Ramos (cell line): ENCODE data around the gene EXOC2.
"Not testable (repeated sequence)": the region's sequence is repeated elsewhere in the genome, so short reads cannot be mapped to it uniquely, and the experiment has no call there.

Experiments used
- in situ Hi-C: fragments of 300-500 bp; cut with MboI; formaldehyde crosslinking; loops from one replicate; pipeline ENCODE4 v1.14.3; 2022; ENCODE audit warnings: low sequenced_read_pairs; ENCODE audit not compliant: unreplicated experiment

Gene EXOC2

DNA sequence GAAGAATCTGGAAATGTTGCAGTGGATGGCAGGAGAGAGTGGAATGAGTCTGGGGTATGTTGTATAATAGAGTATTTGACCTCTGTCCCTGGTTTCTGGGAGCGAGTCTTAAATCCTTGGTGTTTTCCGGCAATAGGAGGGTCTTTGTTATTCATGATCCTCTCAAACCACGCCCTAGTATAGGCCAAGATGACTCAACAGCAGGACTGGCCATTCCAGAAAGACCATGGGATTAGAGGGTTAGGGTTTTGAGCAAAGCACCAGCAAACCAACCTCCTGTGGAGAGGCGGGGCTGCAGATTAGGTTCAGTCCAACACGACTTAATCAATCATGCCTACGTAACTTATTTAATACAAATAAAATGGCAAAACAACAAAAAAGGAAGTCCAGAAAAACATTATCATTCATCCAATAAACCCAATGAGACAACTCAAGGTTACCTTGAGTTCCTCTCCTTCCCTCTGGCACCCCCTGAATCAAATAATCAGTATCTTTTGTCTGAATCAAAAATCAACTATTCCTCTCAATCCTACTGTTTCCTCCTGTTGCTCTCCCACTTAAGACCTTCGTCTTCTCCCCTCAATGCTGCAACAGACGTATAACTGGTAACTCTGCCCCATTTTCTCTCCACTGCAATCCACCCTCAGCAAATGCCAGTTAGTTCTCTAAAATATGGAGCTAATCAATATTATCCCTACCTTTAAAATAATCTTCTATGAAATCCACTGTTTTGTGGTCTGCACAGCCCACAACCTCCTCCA, 51.5 kb downstream of the EXOC2 start:
- in situ Hi-C loops, result no loop called here

DNA sequence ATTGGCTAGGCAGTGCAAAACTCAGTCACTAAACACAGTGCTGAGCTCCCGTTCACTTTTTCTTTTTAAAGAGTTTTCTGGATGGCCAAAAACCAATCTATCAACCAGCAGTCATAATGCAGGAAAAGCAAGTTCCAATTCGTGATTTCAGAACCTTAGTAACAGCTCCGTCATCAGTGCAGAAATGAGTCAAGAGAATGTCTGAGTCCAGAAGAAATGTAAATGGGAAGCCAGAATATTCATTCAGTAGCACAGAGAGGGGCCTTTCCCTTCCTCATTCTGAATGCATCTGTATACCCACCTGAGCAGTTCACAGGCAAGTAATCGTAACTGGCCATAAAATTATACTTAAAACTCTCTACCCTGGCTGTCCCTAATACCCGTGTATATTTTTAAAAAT, 56.5 kb downstream of the EXOC2 start:
- in situ Hi-C loops, result no loop called here

DNA sequence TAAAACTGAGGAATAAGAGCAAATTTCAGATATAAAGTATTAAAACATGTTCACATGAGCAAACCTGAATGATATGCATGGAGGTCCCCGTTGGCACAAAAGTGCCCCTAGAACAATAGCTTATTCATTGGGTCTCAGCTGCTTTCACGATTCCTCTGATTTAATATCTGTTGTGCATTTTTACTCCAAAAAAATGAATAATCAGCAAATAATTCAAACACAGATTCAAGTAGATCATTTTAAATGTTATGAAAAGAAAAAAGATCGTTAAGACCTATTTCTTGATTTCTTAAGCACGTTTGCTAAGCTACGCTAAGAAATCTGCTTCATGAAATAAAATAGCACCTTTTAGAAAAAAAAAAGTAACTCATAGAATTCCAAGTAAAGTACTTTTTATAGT, 57.7 kb downstream of the EXOC2 start:
- in situ Hi-C loops, result no loop called here

DNA sequence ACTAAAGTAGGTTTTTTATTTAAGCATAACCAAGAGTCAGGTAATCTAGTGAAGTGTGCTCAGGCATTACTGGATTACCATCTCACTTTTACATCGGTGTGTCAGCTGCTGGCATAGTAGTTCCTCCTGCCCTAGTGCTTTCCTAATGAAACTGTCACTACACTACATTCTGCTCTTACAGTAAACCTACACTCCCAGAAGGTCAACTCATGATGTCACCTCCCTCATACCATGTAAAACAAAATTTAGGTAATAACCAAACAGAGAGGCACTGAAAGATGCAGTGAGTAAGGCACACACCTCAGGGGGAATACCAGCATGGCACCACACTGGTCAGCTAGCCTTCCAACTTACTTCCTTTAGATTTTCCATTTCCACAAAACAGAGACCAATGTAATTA, 59.3 kb downstream of the EXOC2 start:
- in situ Hi-C loops, result no loop called here

DNA sequence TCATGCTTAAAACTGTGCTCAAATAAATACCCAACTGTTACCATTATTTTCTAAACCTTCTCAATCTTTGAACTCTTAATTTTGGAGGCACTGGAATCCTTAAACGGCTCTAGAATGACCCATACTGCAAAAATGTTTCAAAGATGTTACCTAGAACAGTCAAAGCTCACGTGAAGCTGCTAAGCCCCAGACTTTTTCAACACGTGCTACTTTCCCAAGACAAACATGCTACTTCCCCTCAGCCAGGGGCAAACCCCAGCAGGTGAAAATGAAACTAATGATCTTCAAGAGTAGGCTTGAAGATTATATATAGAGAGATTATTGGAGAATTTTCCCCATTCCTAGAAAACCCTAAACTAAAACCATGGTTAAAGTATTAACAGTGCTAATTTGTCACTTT, 64.2 kb downstream of the EXOC2 start:
- in situ Hi-C loops, result no loop called here

DNA sequence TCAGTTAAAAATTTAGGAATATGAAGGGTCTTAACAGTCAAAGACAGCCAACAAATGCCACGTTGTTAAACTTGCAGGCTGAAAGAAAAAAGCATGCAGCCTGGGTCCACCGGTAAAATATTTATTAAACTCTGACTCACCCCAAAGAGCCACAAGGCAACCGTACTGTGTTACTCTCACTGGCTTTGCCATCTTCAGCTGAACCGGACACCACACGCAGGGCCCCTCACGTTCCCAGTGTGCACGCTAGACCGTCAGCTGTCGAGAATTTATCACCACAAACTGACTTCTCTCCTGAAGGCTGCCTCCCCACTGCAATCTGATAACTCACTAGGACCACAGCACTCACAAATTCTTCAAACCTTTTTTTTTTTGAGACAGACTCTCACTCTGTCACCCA, 66.7 kb downstream of the EXOC2 start:
- in situ Hi-C loops, result no loop called here

DNA sequence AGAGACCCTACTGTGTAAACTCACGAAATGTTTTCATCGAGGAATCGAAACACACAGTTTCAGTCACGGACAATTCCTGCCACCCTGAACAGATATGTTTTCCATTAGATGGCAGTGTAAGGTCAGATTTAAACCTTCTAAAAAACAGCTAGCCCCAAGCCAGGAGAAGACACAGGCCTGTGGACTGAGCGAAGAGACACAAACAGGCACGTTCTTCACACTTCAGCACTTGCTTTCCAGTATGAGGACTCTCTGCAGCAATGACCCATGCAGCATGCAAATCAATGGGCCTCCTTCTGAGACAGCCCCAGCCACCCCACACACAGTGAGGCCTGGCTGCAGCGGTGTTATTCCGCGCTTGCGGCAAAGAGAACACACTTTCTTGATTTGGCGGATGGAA, 68.0 kb downstream of the EXOC2 start:
- in situ Hi-C loops, result no loop called here

DNA sequence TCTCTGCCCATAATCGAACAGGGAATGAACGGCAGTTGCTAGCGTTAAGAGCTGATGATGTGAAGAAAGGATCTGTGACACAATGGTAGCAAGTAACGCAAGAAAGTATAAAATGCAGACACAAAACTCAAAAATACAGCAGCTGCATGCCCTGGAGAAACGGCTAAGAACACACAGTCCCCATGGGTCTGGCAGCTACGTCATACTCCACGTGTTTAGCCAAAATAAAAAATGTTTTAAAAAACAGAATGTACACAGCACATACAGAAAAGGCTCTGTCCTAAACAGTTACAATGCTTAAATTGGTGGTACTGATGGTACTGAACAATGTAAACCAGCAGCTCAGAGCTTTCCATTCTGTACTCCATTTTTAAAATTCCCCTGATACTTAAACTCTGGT, 70.5 kb downstream of the EXOC2 start:
- in situ Hi-C loops, result no loop called here

DNA sequence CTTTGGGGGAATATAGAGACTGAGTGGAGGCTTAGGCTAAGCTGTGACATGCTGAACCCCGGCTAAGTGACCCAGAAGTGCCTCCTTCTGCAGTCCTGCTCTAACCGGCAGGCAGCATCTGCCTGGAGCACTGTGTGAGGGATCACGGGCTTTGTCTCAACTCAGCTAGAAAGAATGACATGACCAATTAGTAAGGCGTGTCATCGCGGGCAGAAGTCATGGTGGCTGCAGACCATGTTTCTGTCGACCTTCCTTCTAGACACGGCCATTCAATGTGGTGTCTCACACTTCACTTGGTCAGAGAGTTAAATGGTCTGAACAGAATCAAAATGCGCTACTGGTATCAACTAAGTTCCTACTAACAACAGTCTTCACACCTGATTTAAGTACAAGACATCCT, 71.0 kb downstream of the EXOC2 start:
- in situ Hi-C loops, result no loop called here

DNA sequence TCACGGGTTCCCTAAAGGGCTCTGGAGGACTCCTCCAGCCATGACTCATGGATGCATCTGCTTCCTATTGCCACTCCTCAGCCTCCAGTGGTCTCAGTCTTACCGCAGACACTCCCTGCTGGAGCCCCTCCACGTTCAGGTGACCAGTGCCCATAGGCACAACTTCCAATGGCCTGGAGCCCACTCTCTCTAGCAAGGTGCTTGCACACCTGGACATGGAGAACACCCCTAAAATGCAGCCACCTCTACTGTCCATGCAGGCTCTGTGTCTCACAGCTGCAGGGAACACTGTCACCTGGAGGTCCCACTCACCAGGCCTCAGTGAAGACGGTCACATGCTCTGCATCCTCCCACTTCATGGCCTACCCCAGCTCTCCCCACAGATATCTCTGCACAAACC, 72.0 kb downstream of the EXOC2 start:
- in situ Hi-C loops, result no loop called here

DNA sequence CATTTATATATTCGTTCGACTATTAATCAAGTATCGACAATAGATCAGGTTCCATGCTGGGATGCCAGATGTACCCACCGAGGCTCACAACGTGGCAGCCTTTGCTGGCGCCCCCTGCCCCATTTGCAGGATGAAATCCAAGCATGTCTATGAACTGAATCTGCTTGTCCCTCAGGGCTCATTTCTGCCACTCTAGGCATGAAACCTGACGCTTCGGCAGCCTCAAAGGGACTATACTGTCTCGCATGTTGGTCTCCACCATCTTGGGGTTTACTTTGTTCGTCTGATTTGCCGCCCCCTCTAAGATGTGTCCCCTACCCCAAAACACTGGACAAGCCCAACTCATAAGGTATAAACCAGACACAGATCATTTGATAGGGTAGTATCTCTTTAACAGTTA, 72.8 kb downstream of the EXOC2 start:
- in situ Hi-C loops, result no loop called here

DNA sequence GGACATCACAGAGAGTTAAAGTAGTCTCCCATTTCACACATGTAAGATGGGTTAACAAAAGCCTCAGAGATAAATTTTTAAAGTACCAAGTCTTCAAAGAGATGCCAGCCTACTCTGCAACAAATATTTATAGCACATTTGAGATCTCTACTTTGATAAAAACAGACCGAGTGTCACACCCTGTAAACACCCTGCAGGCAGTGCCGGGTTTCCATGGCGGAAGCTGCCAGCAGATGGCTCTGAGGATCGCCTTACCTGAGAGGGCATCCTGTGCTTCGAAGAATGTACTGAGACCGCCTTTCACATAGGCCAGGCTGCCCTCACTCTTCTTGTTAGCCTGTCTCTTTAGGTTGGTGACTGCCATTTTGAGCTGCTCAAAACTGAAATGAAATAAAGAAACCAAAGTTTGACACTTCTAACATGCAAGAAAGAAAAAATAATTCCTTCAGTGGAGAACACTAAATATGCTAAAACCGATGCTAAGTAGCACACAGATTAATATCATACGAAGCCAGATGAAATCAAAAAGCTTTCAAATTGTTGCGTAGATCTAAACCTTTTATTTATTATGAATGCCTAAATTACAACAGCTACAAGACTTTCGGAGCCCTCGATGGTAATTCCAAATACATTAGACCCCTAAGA, 75.4 kb downstream of the EXOC2 start:
- in situ Hi-C loops, result no loop called here

DNA sequence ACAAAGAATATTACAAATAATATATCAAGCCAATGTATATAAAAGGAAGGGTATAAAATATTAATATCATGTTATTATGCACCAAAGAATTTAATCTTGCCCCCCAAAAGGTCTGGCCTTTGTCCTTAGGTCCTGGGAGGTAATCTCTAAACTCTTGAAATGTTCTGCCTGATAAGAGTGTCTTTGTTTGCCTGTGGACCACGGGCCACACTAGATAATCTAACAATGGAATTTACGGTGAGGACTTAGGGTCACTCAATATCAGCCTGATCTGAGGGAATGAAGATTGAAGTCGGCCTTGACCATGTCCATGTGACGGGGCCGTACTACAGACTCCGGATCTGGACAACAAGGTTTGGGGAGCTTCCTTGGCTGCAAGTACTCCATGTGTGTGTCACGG, 79.0 kb downstream of the EXOC2 start:
- in situ Hi-C loops, result no loop called here

DNA sequence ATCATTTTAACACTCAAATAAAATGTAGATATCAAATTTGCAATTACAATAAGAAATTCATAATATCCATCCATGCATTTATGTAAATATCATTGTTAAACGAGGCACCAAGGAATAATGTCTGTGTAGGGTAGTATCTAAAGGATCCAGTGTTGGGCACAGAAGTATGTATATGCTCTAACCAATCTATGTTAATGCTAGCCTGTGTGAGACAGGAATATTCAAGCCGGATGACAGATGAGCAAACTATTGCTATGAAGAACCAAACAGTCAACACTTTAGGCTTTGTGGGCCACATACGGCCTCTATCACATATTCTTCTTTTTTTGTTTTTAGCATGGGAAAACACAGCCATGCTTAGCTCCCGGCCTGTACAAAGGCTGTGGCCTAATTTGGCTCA, 81.0 kb downstream of the EXOC2 start:
- in situ Hi-C loops, result no loop called here

DNA sequence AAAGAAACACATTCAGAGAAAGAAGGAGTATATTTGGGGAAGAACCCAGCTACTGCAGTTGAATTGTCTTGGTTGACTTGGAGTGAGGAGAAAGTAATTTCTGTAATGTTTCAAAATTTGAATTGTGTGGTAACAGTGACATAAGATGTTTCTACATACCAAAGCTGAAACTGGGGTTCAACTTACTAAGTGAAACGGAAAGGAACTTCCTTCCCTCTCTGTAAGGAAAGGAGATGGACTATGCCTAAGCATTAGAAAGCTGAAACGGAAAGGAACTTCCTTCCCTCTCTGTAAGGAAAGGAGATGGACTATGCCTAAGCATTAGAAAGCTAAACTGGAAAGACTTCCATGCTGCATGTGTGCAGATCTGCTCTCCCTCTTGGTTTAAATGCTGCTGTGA, 82.1 kb downstream of the EXOC2 start:
- in situ Hi-C loops, result no loop called here

DNA sequence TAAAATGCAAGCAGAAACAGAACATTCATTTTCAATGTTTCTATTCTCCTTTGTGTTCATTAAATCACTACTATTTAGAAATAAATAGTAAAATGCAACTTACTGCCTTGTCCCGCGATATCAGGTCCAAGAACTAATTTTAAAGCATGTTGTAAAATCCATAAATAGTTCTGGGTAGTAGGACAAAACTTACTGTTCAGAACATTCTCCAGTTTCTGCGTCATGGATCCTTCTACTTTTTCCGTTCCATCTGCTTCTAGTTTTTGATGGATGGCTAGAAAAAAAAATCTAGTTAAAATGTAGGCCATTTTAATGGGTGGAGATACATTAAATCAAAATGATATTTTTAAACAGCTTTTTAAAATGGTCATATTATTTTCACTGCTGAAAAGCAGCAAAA, 83.0 kb downstream of the EXOC2 start:
- in situ Hi-C loops, result no loop called here

DNA sequence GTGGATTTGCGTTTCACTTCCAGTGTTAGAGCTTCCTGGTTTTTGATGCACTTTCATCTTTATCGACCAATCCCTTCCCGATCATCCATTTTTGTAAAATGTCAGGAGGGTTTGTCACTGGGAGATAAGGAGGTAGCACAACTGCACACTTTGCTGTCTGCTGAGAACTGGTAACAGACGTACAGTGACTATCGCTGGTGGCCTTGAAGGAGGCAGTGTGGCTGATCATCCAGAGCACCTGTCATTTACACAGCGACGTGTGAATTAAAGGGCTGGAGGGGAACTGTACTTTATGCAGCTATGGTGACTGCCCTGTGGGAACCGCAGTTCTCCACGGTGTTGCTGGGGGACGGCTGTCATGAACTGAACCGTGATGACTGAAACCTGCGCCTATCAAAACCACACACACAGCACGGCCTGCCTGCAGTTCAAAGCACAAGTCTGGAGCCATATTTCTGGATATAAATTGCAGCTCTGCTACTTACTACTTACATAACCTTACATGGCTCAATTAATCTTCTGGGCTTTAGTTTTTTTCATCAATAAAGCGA, 86.0 kb downstream of the EXOC2 start:
- in situ Hi-C loops, result no loop called here

DNA sequence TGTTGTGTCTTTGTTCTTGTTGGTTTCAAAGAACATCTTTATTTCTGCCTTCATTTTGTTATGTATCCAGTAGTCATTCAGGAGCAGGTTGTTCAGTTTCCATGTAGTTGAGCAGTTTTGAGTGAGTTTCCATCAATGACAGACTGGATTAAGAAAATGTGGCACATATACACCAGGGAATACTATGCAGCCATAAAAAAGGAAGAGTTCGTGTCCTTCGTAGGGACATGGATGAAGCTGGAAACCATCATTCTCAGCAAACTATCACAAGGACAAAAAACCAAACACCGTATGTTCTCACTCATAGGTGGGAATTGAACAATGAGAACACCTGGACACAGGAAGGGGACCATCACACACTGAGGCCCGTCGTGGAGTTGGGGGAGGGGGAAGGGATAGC, 87.0 kb downstream of the EXOC2 start:
- in situ Hi-C loops, result not testable (repeated sequence)

DNA sequence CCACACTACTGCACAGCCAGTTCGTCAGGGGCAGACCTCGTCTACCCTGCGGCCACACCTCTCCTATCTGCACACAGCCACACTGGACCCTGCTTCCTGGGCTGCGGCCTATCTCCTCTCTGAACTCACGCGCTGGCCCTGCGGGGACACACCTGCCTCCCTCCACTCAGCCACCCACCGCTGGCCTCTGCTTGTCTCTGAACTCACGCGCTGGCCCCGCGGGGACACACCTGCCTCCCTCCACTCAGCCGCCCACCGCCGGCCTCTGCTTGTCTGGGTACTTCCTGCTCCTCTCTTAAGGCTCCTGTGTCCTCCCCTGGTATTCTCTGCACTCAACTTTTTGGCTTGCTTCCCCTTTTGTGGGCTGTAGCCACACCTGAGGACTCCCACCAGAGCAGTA, 88.4 kb downstream of the EXOC2 start:
- in situ Hi-C loops, result no loop called here

DNA sequence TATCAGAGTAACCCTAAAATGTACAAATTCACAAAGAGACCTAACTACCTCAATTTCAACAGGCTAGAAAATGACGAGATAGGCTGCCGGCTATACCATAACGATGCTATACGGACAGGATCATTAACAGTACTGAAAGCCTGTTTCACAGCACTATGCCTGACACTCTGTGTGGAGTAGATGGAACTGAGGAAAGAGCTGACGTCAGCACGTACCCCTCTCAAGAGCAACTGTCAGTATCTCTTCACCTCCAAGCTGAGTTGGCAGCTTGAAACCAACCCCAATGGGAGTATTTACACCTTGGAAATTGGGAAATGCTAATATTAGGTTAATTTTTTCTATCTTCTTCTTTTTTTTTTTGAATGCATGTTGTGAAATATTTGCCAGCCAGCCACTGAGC, 89.7 kb downstream of the EXOC2 start:
- in situ Hi-C loops, result no loop called here

DNA sequence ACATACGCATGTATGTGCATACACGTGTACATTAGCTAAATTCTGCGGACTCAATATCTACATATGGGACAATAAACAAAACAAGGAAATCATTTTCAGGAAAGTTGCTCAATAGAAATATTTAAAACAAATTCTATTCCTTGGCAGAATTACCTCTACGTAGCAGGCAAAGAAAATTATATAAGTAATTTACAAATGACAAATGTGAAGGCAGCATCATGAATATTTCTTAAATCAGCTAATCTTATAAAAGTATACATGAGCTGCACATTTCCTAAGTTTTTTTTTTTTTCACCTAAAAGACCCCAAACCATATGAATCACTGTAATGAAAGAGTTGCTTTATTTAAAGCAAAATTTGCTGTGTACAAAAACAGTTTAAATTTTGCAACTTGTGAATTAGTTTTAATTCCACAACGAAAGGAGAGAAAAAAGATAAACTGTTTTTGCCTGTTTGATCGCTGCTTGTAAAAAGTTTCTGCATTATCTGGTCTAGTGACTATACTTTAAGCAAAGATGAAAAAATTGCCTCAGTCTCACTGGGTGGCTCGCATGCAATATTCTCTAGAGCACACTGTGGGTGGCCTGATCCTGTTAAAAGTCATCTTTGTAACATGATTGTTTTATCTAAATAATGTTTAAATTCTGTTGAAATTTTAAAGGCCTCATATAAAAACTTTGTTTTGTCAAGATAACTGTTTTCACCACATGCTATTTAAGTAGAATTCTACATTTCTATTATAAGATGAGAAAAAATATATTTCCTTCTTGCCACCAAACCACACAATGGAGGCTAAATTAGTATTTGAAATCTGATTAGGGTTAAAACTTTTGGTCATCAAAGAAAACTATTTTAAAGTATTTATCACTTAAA, 93.1 kb downstream of the EXOC2 start:
- in situ Hi-C loops, result loop anchor here (25.0 kb wide), 1 partner anchor 787 kb away; the partner anchor contains the start of gene FOXF2
